ENCODE data around the gene PPM1N. TPM values are rescaled to one million over a fixed set of nuclear protein-coding genes. Genes with fewer than 3 reads are reported as not detected.
A peak's percentile ranks its signal among the peaks of the same experiment; 100 is the strongest.

PPM1N gene
- polyA plus RNA-seq, 2 of the 4 experiments (the other 2 are of a cell fraction), result 9.2 to 10.5 TPM

GRCh38 chr19:45451131-45451849 lies 47.0 kb upstream of the PPM1N start:
- Histone ChIP-seq H3K27ac (peak overlapping the region; percentile 77 to 90), H3K4me3 (peak overlapping the region; percentile 65), H3K4me2 (peak overlapping the region; percentile 90), H3K4me1 (peaks cover 54% of the 10 kb centered on the region), H3K9me3 (no peaks in the 10 kb centered on the region)
- FAIRE-seq (no peak), ATAC-seq (peak; percentile 1 to 8), DNase-seq (ENCODE audit: low read depth in 1 of 2, low spot score in 1 of 2) (no peak)
- ChIA-PET POLR2A (interaction anchor here (0.6 to 1.3 kb wide), 3 partner anchors 17 to 286 kb away, joined by 3 to 5 read pairs (median 4); partner anchors contain the start of gene FOSB), CTCF (interaction anchor here (0.9 to 33.4 kb wide), 3 partner anchors 14 to 28 kb away, joined by 3 to 1883 read pairs (median 109); partner anchors contain the start of genes ERCC1 and FOSB)
- TF ChIP-seq TP53 (CRISPR knock-in tag; IDR thresholded peaks at IDR 0.05), result peak; percentile 58; the same call in 1 of the 2 replicates
- no peak for TF ChIP-seq POLR2AphosphoS2 (conservative IDR thresholded peaks at IDR 0.05; ENCODE audit: low read length)
- 0 out of 2 replicates have a peak, but pooled peaks have one; percentile 6 for TF ChIP-seq HOXB5 (CRISPR knock-in tag; IDR thresholded peaks at IDR 0.05)
- TF ChIP-seq ATOH8 (CRISPR knock-in tag; IDR thresholded peaks at IDR 0.05; ENCODE audit: low read depth), result 0 out of 2 replicates have a peak, but pooled peaks have one; percentile 20
- TF ChIP-seq JUN (IDR thresholded peaks at IDR 0.05), result no peak
- TF ChIP-seq HOXA7 (CRISPR knock-in tag; IDR thresholded peaks at IDR 0.05), result peak; percentile 84; the same call in 1 of the 2 replicates
- TF ChIP-seq RCOR1 (IDR thresholded peaks at IDR 0.05; ENCODE audit: low read depth, low read length), result no peak
- TF ChIP-seq ZFP36 (IDR thresholded peaks at IDR 0.05; ENCODE audit: borderline replicate concordance, partially characterized antibody), result no peak
- 0 out of 2 replicates have a peak, but pooled peaks have one; percentile 55 for TF ChIP-seq TFCP2L1 (CRISPR knock-in tag; IDR thresholded peaks at IDR 0.05)
- TF ChIP-seq JUNB (IDR thresholded peaks at IDR 0.05), result no peak
- TF ChIP-seq, protein P1, sequence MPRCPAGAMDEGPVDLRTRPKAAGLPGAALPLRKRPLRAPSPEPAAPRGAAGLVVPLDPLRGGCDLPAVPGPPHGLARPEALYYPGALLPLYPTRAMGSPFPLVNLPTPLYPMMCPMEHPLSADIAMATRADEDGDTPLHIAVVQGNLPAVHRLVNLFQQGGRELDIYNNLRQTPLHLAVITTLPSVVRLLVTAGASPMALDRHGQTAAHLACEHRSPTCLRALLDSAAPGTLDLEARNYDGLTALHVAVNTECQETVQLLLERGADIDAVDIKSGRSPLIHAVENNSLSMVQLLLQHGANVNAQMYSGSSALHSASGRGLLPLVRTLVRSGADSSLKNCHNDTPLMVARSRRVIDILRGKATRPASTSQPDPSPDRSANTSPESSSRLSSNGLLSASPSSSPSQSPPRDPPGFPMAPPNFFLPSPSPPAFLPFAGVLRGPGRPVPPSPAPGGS (IDR thresholded peaks at IDR 0.05), result 0 out of 3 replicates have a peak, but pooled peaks have one; percentile 5
- no peak for TF ChIP-seq CBX2 (IDR thresholded peaks at IDR 0.05; ENCODE audit: borderline replicate concordance, low read depth)
- no peak for TF ChIP-seq ZNF302 (CRISPR knock-in tag; IDR thresholded peaks at IDR 0.05)
- TF ChIP-seq, protein P2, sequence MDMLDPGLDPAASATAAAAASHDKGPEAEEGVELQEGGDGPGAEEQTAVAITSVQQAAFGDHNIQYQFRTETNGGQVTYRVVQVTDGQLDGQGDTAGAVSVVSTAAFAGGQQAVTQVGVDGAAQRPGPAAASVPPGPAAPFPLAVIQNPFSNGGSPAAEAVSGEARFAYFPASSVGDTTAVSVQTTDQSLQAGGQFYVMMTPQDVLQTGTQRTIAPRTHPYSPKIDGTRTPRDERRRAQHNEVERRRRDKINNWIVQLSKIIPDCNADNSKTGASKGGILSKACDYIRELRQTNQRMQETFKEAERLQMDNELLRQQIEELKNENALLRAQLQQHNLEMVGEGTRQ (IDR thresholded peaks at IDR 0.05), result peak; percentile 51; the same call in 1 of the 2 replicates
- TF ChIP-seq NR3C1 (IDR thresholded peaks at IDR 0.05), result no peak
- 20% methylated on average over 26 of the region's 28 CpGs for WGBS (ENCODE audit: missing lambda C conversion rate)

- no peak for ATAC-seq
- Histone ChIP-seq H3K9me3 (no peaks in the 10 kb centered on the region), H3K27ac (peak overlapping the region in 1 of 2 experiments; percentile 90; a peak in 2 of 6 replicates), H3K4me2 (peak overlapping the region; percentile 90), H3K4me3 (no peak overlapping the region), H3K4me1 (peaks cover 60% of the 10 kb centered on the region)
- FAIRE-seq, result no peak
- 80% methylated on average over 12 of the region's 12 CpGs for WGBS (ENCODE audit: missing lambda C conversion rate)
- TF ChIP-seq JUNB (IDR thresholded peaks at IDR 0.05) (no peak), ATOH8 (CRISPR knock-in tag; IDR thresholded peaks at IDR 0.05; ENCODE audit: low read depth) (0 out of 2 replicates have a peak, but pooled peaks have one; percentile 7)
- ChIA-PET POLR2A (interaction anchor here (0.7 to 1.3 kb wide), 2 partner anchors 16 to 18 kb away, joined by 3 to 5 read pairs; partner anchors contain the start of gene FOSB), CTCF (interaction anchor here (0.9 to 33.4 kb wide), 6 partner anchors 15 to 36 kb away, joined by 3 to 1883 read pairs (median 49); partner anchors contain the start of genes ERCC1 and FOSB)
- no peak for DNase-seq (ENCODE audit: low read depth in 1 of 2, low spot score in 1 of 2)
Observed at GRCh38 chr19:45451850-45452387, 46.3 kb upstream of the PPM1N start.
